Measurements from ENCODE around the gene EIF2AK3.

GRCh38 chr2:88540346-88540745, 86.9 kb downstream of the EIF2AK3 start:
- TF ChIP-seq CTCF (optimal IDR thresholded peaks at IDR 0.05 in 1 of 3, IDR thresholded peaks at IDR 0.05 in 1 of 3, conservative IDR thresholded peaks at IDR 0.05 in 1 of 3; ENCODE audit: extremely low read depth in 1 of 3, insufficient read depth in 2 of 3, low read length in 3 of 3) = no peak
- no peak for TF ChIP-seq EZH2 (IDR thresholded peaks at IDR 0.05; ENCODE audit: low read length)
